HepG2 (cell line): ENCODE results near the gene ICAM3. TPM values are rescaled to one million over a fixed set of nuclear protein-coding genes. Genes with fewer than 3 reads are reported as not detected.

Experiments used
- ARID4A ChIP-seq: sonication (generic); formaldehyde crosslinking; IDR thresholded peaks from 2 replicates; pipeline ENCODE4 v1.5.0; 2020; ENCODE audit warnings: mild to moderate bottlenecking, missing genetic modification reagents, borderline replicate concordance
- MTA1 ChIP-seq: sonication (generic); formaldehyde crosslinking; IDR thresholded peaks from 2 replicates; pipeline ENCODE4 v1.4.0; 2020; ENCODE audit warnings: missing genetic modification reagents, mild to moderate bottlenecking, borderline replicate concordance
- SOX6 ChIP-seq, 2 experiments: fragments of 450-650 bp in 1 of 2; sonication (generic) in 1 of 2; formaldehyde crosslinking in 1 of 2; IDR thresholded peaks; 2 replicates each; pipeline versions ENCODE4 v1.4.0 to v1.6.1; 2017 to 2020; ENCODE audit warnings: antibody characterized with exemption in 1 of 2, mild to moderate bottlenecking in 1 of 2, missing genetic modification reagents in 1 of 2
- ZBTB33 ChIP-seq: sonication (generic); formaldehyde crosslinking; IDR thresholded peaks from 2 replicates; pipeline ENCODE4 v1.4.0; 2020; ENCODE audit warnings: missing genetic modification reagents
- ZNF280D ChIP-seq: sonication (generic); formaldehyde crosslinking; IDR thresholded peaks from 2 replicates; pipeline ENCODE4 v1.5.1; 2020; ENCODE audit warnings: mild to moderate bottlenecking, missing genetic modification reagents
- ZNF407 ChIP-seq: sonication (generic); formaldehyde crosslinking; IDR thresholded peaks from one replicate; pipeline ENCODE4 v1.5.1; 2020; ENCODE audit warnings: mild to moderate bottlenecking, missing genetic modification reagents; ENCODE audit errors: not compliant biosample characterization
- ZNF468 ChIP-seq: sonication (generic); formaldehyde crosslinking; IDR thresholded peaks from 2 replicates; pipeline ENCODE4 v1.8.0; 2022; ENCODE audit warnings: mild to moderate bottlenecking, moderate library complexity, missing genetic modification reagents
- polyA plus RNA-seq, 8 experiments: library from polyadenylated mRNA; depleted of rRNA in 3 of 8; stranded (reverse) in 7 of 8; unstranded in 1 of 8; fragments of >200 nt; fragmentation: Illumina TruSeq in 4 of 8; extraction: Trizol in 4 of 8; gene quantifications; 2 replicates each; pipeline versions ENCODE4 v1.2.1 to v1.2.3, GENCODE V29; 2011 to 2016; ENCODE audit warnings: low read depth in 4 of 8, missing spikeins in 1 of 8, mixed read lengths in 1 of 8; ENCODE audit not compliant: insufficient read depth in 1 of 8
- total RNA-seq, 5 experiments: library from RNA; depleted of rRNA; stranded (reverse); fragments of >200 nt; fragmentation: Illumina TruSeq; extraction: Trizol; gene quantifications; 2 replicates each; pipeline ENCODE4 v1.2.3, GENCODE V29; 2016; ENCODE audit warnings: low read depth in 1 of 5

Gene ICAM3
- total and polyA plus RNA-seq, 2 of the 13 experiments (the other 11 are each of a cell fraction or from before 2014, with no cell fraction given): 14.1 to 21.0 TPM

GRCh38 chr19:10380313-10381102 is 41.1 kb upstream of the ICAM3 start, which contains the start of gene TYK2 (continued):
- 0 out of 2 replicates have a peak, but pooled peaks have one; percentile 33 for TF ChIP-seq MTA1 (CRISPR knock-in tag)
- 0 out of 2 replicates have a peak, but pooled peaks have one; percentile 64 for TF ChIP-seq ZNF468
- TF ChIP-seq ZBTB33 (CRISPR knock-in tag): no peak
- no peak for TF ChIP-seq ZNF280D
- no peak for TF ChIP-seq ZNF407
- no peak for TF ChIP-seq SOX6 (IDR thresholded peaks at IDR 0.05)
- TF ChIP-seq SOX6 (CRISPR knock-in tag; IDR thresholded peaks at IDR 0.05): no peak
- peak; percentile 89 for TF ChIP-seq ARID4A (CRISPR knock-in tag)
